HepG2 (cell line): ENCODE data around the gene AGBL1. TPM values are rescaled to one million over a fixed set of nuclear protein-coding genes. Genes with fewer than 3 reads are reported as not detected.
A peak's percentile ranks its signal among the peaks of the same experiment; 100 is the strongest.

ENCODE experiments used
- ATAC-seq: fragments of 200-7000 bp; cut with Tn5 transposase; 3 replicates; pipeline ENCODE4 v1.9.1; 2020; ENCODE audit warnings: mild to moderate bottlenecking, moderate library complexity
- BruUV-seq: library from RNA; stranded (reverse); fragments of 400-500 nt; replicated peaks from 2 replicates; lab custom pipeline; 2021; lab: Mats Ljungman, UMichigan
- CTCF ChIA-PET: fragments of 300-600 bp; formaldehyde crosslinking; extraction: SDS; loops from one replicate; lab custom pipeline; 2021; ENCODE audit warnings: low total read pairs, inconsistent platforms, low intra/inter-chr PET ratio; lab: Yijun Ruan, JAX
- POLR2A ChIA-PET: fragments of 350-600 bp; sonication (Branson Sonifier 250); formaldehyde crosslinking; loops from one replicate; lab custom pipeline; 2020; ENCODE audit warnings: antibody characterized with exemption, inconsistent platforms; lab: Yijun Ruan, JAX
- DNase-seq: peaks from one replicate; pipeline ENCODE4 v3.0.0-alpha.2; 2015; ENCODE audit warnings: low spot score
- FAIRE-seq: peaks from 3 replicates; lab custom pipeline; 2011; peaks lifted over from hg19 to GRCh38; lab: Jason Lieb, UNC
- H2AFZ ChIP-seq: one replicate; pipeline ENCODE4 v1.6.1; 2011; ENCODE audit warnings: low read length, inconsistent platforms
- H3K27ac ChIP-seq: fragments of 300-600 bp; 3 replicates; pipeline ENCODE4 v1.8.0; 2011; ENCODE audit warnings: mixed run types, mild to moderate bottlenecking, mixed read lengths, low read length, inconsistent platforms; ENCODE audit not compliant: insufficient read depth; ENCODE audit errors: extremely low read length
- H3K27me3 ChIP-seq, 2 experiments: fragments of 200-600 bp in 1 of 2; 2 replicates in 1 of 2; 3 replicates in 1 of 2; pipeline versions ENCODE4 v1.6.0 to v1.8.0; 2011; ENCODE audit warnings: low read length in 2 of 2, mild to moderate bottlenecking in 2 of 2, moderate library complexity in 2 of 2, inconsistent platforms in 1 of 2; ENCODE audit not compliant: insufficient read depth in 2 of 2, control insufficient read depth in 1 of 2
- H3K36me3 ChIP-seq, 2 experiments: fragments of 200-600 bp in 1 of 2; replicated peaks in 1 of 2; 2 replicates in 1 of 2; 3 replicates in 1 of 2; pipeline versions ENCODE4 v1.5.1 to v1.8.0; 2011; ENCODE audit warnings: low read length in 2 of 2, inconsistent platforms in 1 of 2; ENCODE audit not compliant: insufficient read depth in 2 of 2, control insufficient read depth in 1 of 2
- H3K4me1 ChIP-seq: 2 replicates; pipeline ENCODE4 v1.5.1; 2012; ENCODE audit warnings: low read length, inconsistent platforms; ENCODE audit not compliant: insufficient read depth
- H3K4me2 ChIP-seq: 2 replicates; pipeline ENCODE4 v1.6.0; 2011; ENCODE audit warnings: low read depth, low read length, inconsistent platforms
- H3K4me3 ChIP-seq, 3 experiments: fragments of 200-600 bp in 1 of 3; sonication (generic), shearing (Covaris generic) in 1 of 3; replicated peaks in 1 of 3; 2 replicates each; pipeline ENCODE4 v1.5.1; 2011 to 2016; ENCODE audit warnings: low read length in 3 of 3, inconsistent platforms in 2 of 3, low read depth in 2 of 3, mild to moderate bottlenecking in 2 of 3, control low read depth in 1 of 3, mixed read lengths in 1 of 3; ENCODE audit not compliant: insufficient read depth in 1 of 3
- H3K79me2 ChIP-seq: one replicate; pipeline ENCODE4 v1.6.1; 2011; ENCODE audit warnings: low read length, inconsistent platforms; ENCODE audit not compliant: insufficient read depth
- H3K9ac ChIP-seq: 2 replicates; pipeline ENCODE4 v1.6.0; 2011; ENCODE audit warnings: mild to moderate bottlenecking, low read depth, low read length, inconsistent platforms; ENCODE audit not compliant: insufficient read depth
- H3K9me3 ChIP-seq: 2 replicates; pipeline ENCODE4 v1.5.1; 2012; ENCODE audit warnings: mild to moderate bottlenecking, low read length
- H4K20me1 ChIP-seq: 2 replicates; pipeline ENCODE4 v1.6.0; 2011; ENCODE audit warnings: inconsistent platforms, mild to moderate bottlenecking, low read length, moderate library complexity; ENCODE audit not compliant: insufficient read depth
- CTCF ChIP-seq: sonication (generic); formaldehyde crosslinking; IDR thresholded peaks from 2 replicates; pipeline ENCODE4 v1.5.0; 2020; ENCODE audit warnings: mild to moderate bottlenecking, missing genetic modification reagents, moderate library complexity
- ELF1 ChIP-seq: sonication (generic); formaldehyde crosslinking; IDR thresholded peaks from 2 replicates; pipeline ENCODE4 v1.4.0; 2020; ENCODE audit warnings: missing genetic modification reagents
- FOSL1 ChIP-seq: sonication (generic); formaldehyde crosslinking; IDR thresholded peaks from 2 replicates; pipeline ENCODE4 v1.9.0; 2021; ENCODE audit warnings: missing genetic modification reagents, borderline replicate concordance
- NFKBIZ ChIP-seq: IDR thresholded peaks from 2 replicates; pipeline ENCODE4 v1.6.1; 2018; ENCODE audit warnings: missing genetic modification reagents, missing compliant biosample characterization
- TRIM24 ChIP-seq: sonication (generic); formaldehyde crosslinking; IDR thresholded peaks from 2 replicates; pipeline ENCODE4 v1.8.0; 2022; ENCODE audit warnings: mild to moderate bottlenecking, missing genetic modification reagents
- ZNF235 ChIP-seq: sonication (generic); formaldehyde crosslinking; IDR thresholded peaks from 2 replicates; pipeline ENCODE4 v1.8.1; 2023; ENCODE audit warnings: mild to moderate bottlenecking, missing genetic modification reagents, borderline replicate concordance
- ZNF547 ChIP-seq: sonication (generic); formaldehyde crosslinking; IDR thresholded peaks from 2 replicates; pipeline ENCODE4 v1.5.1; 2020; ENCODE audit warnings: mild to moderate bottlenecking, missing genetic modification reagents
- ZNF713 ChIP-seq: sonication (generic); formaldehyde crosslinking; IDR thresholded peaks from 2 replicates; pipeline ENCODE4 v1.4.0; 2020; ENCODE audit warnings: mild to moderate bottlenecking, missing genetic modification reagents
- WGBS: methylation state at CpG from one replicate; pipeline ENCODE4 v1.1.6; 2017; ENCODE audit warnings: low lambda C conversion rate; 5-methylcytosine and 5-hydroxymethylcytosine counted together
- in situ Hi-C: cut with HindIII; loops from 2 replicates; pipeline ENCODE4 v1.10.0; 2017; ENCODE audit warnings: low pct_unique_long_range_greater_than_20kb; ENCODE audit not compliant: extremely low pct_ligation_motif_present
- intact Hi-C: fragments of 100-400 bp; cut with micrococcal nuclease; formaldehyde crosslinking; loops from one replicate; pipeline ENCODE4 v1.10.0; 2022; ENCODE audit not compliant: unreplicated experiment
- polyA plus RNA-seq, 8 experiments: library from polyadenylated mRNA; depleted of rRNA in 3 of 8; stranded (reverse) in 7 of 8; unstranded in 1 of 8; fragments of >200 nt; fragmentation: Illumina TruSeq in 4 of 8; extraction: Trizol in 4 of 8; gene quantifications; 2 replicates each; pipeline versions ENCODE4 v1.2.1 to v1.2.3, GENCODE V29; 2011 to 2016; ENCODE audit warnings: low read depth in 4 of 8, missing spikeins in 1 of 8, mixed read lengths in 1 of 8; ENCODE audit not compliant: insufficient read depth in 1 of 8
- total RNA-seq, 5 experiments: library from RNA; depleted of rRNA; stranded (reverse); fragments of >200 nt; fragmentation: Illumina TruSeq; extraction: Trizol; gene quantifications; 2 replicates each; pipeline ENCODE4 v1.2.3, GENCODE V29; 2016; ENCODE audit warnings: low read depth in 1 of 5

AGBL1 gene
- total and polyA plus RNA-seq, 2 of the 13 experiments (the other 11 are each of a cell fraction or from before 2014, with no cell fraction given): 0.01 TPM; not detected in 1

GRCh38 chr15:86620641-86621349 lies 541.1 kb downstream of the AGBL1 start:
- BruUV-seq: no TSS peak
- H3K79me2 ChIP-seq: no peaks in the 10 kb centered on the region
- no peak overlapping the region for H3K27ac ChIP-seq
- no peaks in the 10 kb centered on the region for H4K20me1 ChIP-seq
- FAIRE-seq (no peak), DNase-seq (peak; percentile 2), ATAC-seq (no peak)
- no peaks in the 10 kb centered on the region for H3K9me3 ChIP-seq
- 0% methylated on average over 8 of the region's 8 CpGs for WGBS
- H3K4me1 ChIP-seq: 0 out of 2 replicates have a peak, but pooled peaks cover 5% of the 10 kb centered on the region
- H2AFZ ChIP-seq: no peak overlapping the region
- no peak overlapping the region for H3K4me3 ChIP-seq
- TF ChIP-seq ZNF547 (CRISPR knock-in tag) (no peak), NFKBIZ (CRISPR knock-in tag) (no peak), ELF1 (no peak), TRIM24 (no peak), FOSL1 (CRISPR knock-in tag) (no peak), ZNF713 (no peak), CTCF (CRISPR knock-in tag) (no peak), ZNF235 (CRISPR knock-in tag) (no peak)
- ChIA-PET POLR2A (no interaction called here), CTCF (no interaction called here)
- H3K4me2 ChIP-seq: no peak overlapping the region
- H3K9ac ChIP-seq: no peak overlapping the region
- intact Hi-C loops: loop anchor here (5.0 kb wide), 2 partner anchors 768 to 987 kb away; no protein-coding TSS in a partner anchor
- no peaks in the 10 kb centered on the region for H3K36me3 ChIP-seq
- no peaks in the 10 kb centered on the region for H3K27me3 ChIP-seq
- in situ Hi-C loops: loop anchor here (10.0 to 25.0 kb wide), 2 partner anchors 758 to 1624 kb away; no protein-coding TSS in a partner anchor
